Bronchial epithelial cell (primary cell): ENCODE measurements around the gene MYD88. TPM values are rescaled to one million over a fixed set of nuclear protein-coding genes. Genes with fewer than 3 reads are reported as not detected.

Experiments used
- DNase-seq: peaks from one replicate; pipeline ENCODE4 v3.0.0-alpha.2; 2010; ENCODE audit warnings: low read depth
- FAIRE-seq: peaks from 2 replicates; lab custom pipeline; 2011; peaks lifted over from hg19 to GRCh38; lab: Jason Lieb, UNC
- H3K27me3 ChIP-seq: 2 replicates; pipeline ENCODE4 v1.5.1; 2011; ENCODE audit warnings: low read length; ENCODE audit not compliant: control insufficient read depth, insufficient read depth
- H3K36me3 ChIP-seq: 2 replicates; pipeline ENCODE4 v1.5.1; 2011; ENCODE audit warnings: low read length; ENCODE audit not compliant: control insufficient read depth, insufficient read depth
- H3K4me3 ChIP-seq: 2 replicates; pipeline ENCODE4 v1.5.1; 2011; ENCODE audit warnings: mild to moderate bottlenecking, low read depth, low read length, control low read depth
- CTCF ChIP-seq: IDR thresholded peaks from 2 replicates; pipeline ENCODE4 v1.5.1; 2011; ENCODE audit warnings: mild to moderate bottlenecking, moderate library complexity, low read length, control low read depth, inconsistent platforms; ENCODE audit not compliant: insufficient read depth, severe bottlenecking
- total RNA-seq: library from RNA; depleted of rRNA; stranded (reverse); fragments of >200 nt; gene quantifications from 2 replicates; pipeline ENCODE4 v1.2.1, GENCODE V29; 2014

The MYD88 gene
- total RNA-seq, 1 donor from 2014 or later = 14.7 TPM

DNA sequence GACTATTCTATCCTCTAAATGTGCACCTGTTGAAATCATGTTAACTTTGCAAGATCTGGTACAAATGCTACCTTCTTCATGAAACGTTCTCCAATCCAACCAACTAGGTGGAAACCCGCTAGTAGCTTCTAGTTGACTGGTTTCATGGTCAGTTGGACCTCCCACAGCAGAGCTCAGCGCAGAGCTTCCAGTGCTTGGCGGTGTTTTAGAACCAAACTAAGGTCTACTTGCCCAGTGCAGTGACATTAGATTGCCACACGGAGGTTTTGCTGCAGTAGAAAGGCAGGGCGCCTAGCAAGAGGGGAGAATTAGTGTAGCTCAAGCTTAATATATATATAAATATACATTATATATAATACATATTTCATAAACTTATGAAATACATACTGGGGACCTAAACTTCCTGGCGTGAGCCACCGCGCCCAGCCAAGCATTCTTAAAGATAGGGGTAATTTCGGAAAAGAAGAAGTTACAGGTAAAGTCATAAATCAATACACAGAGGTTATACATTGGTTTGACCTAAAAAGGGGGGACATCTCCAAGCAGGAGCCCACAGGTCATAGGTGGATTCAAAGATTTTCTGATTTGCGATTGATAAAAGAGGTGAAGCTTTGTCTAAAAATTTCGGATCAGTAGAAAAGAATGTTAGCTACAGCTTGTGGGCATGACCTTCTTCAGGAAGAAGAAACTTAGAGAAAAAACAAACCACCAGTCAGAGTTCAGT, 24.8 kb downstream of the MYD88 start:
- no peak overlapping the region for H3K4me3 ChIP-seq
- H3K27me3 ChIP-seq = no peaks in the 10 kb centered on the region
- FAIRE-seq = no peak
- peak; percentile 24 for TF ChIP-seq CTCF
- no peak for DNase-seq
- no peaks in the 10 kb centered on the region for H3K36me3 ChIP-seq

- TF ChIP-seq CTCF = no peak
- Histone ChIP-seq H3K36me3 (no peaks in the 10 kb centered on the region), H3K4me3 (peak overlapping the region; percentile 43), H3K27me3 (no peaks in the 10 kb centered on the region)
- DNase-seq = no peak
- no peak for FAIRE-seq
These were observed 25.6 kb downstream of the MYD88 start for GRCh38 chr3:38163841-38164642.

DNA sequence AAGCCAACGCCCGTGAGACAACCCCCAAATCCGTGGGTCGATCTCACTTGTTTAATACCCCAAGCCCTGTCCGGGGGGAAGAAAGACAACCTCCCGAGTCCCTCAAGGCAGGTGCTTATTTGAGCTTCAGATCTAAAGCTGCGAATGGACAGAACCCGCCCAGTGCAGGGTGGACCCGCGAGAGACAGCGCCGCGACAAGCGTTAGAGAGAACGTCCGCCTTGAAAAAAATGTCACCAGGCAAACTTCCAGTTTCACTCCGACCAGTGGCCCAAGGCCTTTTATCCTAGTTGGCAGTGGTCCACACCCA, 26.1 kb downstream of the MYD88 start:
- no peaks in the 10 kb centered on the region for H3K27me3 ChIP-seq
- no peak for TF ChIP-seq CTCF
- DNase-seq (no peak), FAIRE-seq (no peak)
- no peaks in the 10 kb centered on the region for H3K36me3 ChIP-seq
- H3K4me3 ChIP-seq = peak overlapping the region; percentile 43

- no peak for TF ChIP-seq CTCF
- Histone ChIP-seq H3K27me3 (no peaks in the 10 kb centered on the region), H3K36me3 (no peaks in the 10 kb centered on the region), H3K4me3 (peak within 1 kb of the TSS; percentile 96)
- DNase-seq (peak; percentile 100), FAIRE-seq (peak; percentile 90)
These were observed 26.7 kb downstream of the MYD88 start, which contains the start of gene OXSR1 for GRCh38 chr3:38164952-38165721. Gene OXSR1 (plus strand): TSS chr3:38165537. CDS start chr3:38165877, 340 bp downstream.

GRCh38 chr3:38165722-38166387, 27.4 kb downstream of the MYD88 start:
- H3K36me3 ChIP-seq = no peaks in the 10 kb centered on the region
- TF ChIP-seq CTCF = no peak
- peak overlapping the region; percentile 96 for H3K4me3 ChIP-seq
- DNase-seq (no peak), FAIRE-seq (no peak)
- H3K27me3 ChIP-seq = no peaks in the 10 kb centered on the region
